ENCODE data around the gene LRG1. TPM values are rescaled to one million over a fixed set of nuclear protein-coding genes. Genes with fewer than 3 reads are reported as not detected.

LRG1 gene
- total and polyA plus RNA-seq, 2 of the 13 experiments (the other 11 are each of a cell fraction or from before 2014, with no cell fraction given): 12.0 to 39.3 TPM

DNA sequence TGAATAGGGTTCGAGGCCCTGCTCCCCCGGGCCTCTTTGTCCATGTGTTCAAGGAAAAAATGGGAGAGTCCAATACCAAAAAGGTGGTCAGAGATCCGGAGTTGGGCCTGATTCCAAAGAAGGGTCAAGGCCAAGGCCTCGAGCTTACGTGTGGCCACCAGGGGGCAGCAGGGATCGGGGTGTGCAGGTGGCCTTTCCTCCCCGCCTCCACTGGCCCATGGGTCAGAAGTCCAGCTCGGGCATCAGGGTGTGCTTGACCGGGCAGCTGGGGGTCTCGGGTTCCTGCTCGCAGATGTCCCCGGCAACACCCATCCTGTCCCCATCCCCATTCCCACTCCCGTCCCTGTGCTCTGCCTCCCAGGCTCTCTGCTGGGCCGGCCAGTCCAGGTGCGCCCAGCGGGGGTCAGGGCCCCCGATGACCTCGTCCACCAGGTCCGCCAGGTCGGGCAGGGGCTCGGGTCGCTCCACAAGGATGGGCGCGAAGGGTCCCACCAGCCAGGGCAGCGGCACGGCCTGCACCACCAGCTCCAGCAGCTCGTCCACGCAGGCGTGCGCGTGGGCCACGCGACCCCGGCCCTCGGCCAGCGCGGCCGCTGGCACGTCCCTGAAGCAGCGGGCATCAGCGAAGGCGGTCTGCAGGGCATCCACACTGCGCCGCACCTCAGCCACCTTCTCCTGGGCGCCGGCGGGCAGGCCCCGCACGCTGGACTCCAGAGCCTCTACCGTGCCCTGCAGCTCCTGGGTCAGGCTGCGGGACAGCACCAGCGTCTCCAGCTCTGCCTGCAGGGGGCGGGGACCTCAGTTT is 16.3 kb downstream of the LRG1 start (continued):
- 0 out of 2 replicates have a peak, but pooled peaks have one; percentile 52 for TF ChIP-seq BORCS8-MEF2B (CRISPR knock-in tag; IDR thresholded peaks at IDR 0.05)
- no peak for TF ChIP-seq ZFYVE20 (CRISPR knock-in tag; IDR thresholded peaks at IDR 0.05; ENCODE audit: borderline replicate concordance, low read depth)
- TF ChIP-seq SRY (CRISPR knock-in tag; IDR thresholded peaks at IDR 0.05): no peak
- TF ChIP-seq, protein P1, sequence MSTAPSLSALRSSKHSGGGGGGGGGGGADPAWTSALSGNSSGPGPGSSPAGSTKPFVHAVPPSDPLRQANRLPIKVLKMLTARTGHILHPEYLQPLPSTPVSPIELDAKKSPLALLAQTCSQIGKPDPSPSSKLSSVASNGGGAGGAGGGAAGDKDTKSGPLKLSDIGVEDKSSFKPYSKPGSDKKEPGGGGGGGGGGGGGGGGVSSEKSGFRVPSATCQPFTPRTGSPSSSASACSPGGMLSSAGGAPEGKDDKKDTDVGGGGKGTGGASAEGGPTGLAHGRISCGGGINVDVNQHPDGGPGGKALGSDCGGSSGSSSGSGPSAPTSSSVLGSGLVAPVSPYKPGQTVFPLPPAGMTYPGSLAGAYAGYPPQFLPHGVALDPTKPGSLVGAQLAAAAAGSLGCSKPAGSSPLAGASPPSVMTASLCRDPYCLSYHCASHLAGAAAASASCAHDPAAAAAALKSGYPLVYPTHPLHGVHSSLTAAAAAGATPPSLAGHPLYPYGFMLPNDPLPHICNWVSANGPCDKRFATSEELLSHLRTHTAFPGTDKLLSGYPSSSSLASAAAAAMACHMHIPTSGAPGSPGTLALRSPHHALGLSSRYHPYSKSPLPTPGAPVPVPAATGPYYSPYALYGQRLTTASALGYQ (CRISPR knock-in tag; IDR thresholded peaks at IDR 0.05): 0 out of 2 replicates have a peak, but pooled peaks have one; percentile 33
- TF ChIP-seq TFAP4 (IDR thresholded peaks at IDR 0.05; ENCODE audit: borderline replicate concordance, low read depth): peak; percentile 25; the same call in 1 of the 2 replicates
- TF ChIP-seq, protein P2, sequence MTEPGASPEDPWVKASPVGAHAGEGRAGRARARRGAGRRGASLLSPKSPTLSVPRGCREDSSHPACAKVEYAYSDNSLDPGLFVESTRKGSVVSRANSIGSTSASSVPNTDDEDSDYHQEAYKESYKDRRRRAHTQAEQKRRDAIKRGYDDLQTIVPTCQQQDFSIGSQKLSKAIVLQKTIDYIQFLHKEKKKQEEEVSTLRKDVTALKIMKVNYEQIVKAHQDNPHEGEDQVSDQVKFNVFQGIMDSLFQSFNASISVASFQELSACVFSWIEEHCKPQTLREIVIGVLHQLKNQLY (CRISPR knock-in tag; IDR thresholded peaks at IDR 0.05): no peak
- no peak for TF ChIP-seq CREB1 (IDR thresholded peaks at IDR 0.05)
- no peak for TF ChIP-seq CREB1 (CRISPR knock-in tag; IDR thresholded peaks at IDR 0.05)
- peak; percentile 58; the same call in 1 of the 2 replicates for TF ChIP-seq SALL2 (CRISPR knock-in tag; IDR thresholded peaks at IDR 0.05)
- peak; percentile 58 for TF ChIP-seq ETV5 (CRISPR knock-in tag; IDR thresholded peaks at IDR 0.05; ENCODE audit: borderline replicate concordance)
- TF ChIP-seq ZBTB7A (CRISPR knock-in tag; IDR thresholded peaks at IDR 0.05): peak; percentile 50; the same call in 1 of the 2 replicates
- TF ChIP-seq ATF7-NPFF (CRISPR knock-in tag; IDR thresholded peaks at IDR 0.05; ENCODE audit: low read depth): peak; percentile 41; the same call in 1 of the 2 replicates
- TF ChIP-seq TRAFD1 (CRISPR knock-in tag; IDR thresholded peaks at IDR 0.05; ENCODE audit: borderline replicate concordance): 0 out of 2 replicates have a peak, but pooled peaks have one; percentile 71
- TF ChIP-seq, protein P3, sequence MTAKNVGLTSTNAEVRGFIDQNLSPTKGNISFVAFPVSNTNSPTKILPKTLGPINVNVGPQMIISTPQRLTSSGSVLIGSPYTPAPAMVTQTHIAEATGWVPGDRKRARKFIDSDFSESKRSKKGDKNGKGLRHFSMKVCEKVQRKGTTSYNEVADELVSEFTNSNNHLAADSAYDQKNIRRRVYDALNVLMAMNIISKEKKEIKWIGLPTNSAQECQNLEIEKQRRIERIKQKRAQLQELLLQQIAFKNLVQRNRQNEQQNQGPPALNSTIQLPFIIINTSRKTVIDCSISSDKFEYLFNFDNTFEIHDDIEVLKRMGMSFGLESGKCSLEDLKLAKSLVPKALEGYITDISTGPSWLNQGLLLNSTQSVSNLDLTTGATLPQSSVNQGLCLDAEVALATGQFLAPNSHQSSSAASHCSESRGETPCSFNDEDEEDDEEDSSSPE (CRISPR knock-in tag; IDR thresholded peaks at IDR 0.05): peak; percentile 32; the same call in 1 of the 2 replicates
- TF ChIP-seq RAD21 (CRISPR knock-in tag; IDR thresholded peaks at IDR 0.05): peak; percentile 57; the same call in 1 of the 2 replicates
- TF ChIP-seq, protein P4, sequence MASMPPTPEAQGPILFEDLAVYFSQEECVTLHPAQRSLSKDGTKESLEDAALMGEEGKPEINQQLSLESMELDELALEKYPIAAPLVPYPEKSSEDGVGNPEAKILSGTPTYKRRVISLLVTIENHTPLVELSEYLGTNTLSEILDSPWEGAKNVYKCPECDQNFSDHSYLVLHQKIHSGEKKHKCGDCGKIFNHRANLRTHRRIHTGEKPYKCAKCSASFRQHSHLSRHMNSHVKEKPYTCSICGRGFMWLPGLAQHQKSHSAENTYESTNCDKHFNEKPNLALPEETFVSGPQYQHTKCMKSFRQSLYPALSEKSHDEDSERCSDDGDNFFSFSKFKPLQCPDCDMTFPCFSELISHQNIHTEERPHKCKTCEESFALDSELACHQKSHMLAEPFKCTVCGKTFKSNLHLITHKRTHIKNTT (CRISPR knock-in tag; IDR thresholded peaks at IDR 0.05): no peak
- TF ChIP-seq MBD4 (IDR thresholded peaks at IDR 0.05; ENCODE audit: borderline replicate concordance, low read length): no peak
- no peak for TF ChIP-seq KAT7 (CRISPR knock-in tag; IDR thresholded peaks at IDR 0.05; ENCODE audit: borderline replicate concordance)
- peak; percentile 44; the same call in 1 of the 2 replicates for TF ChIP-seq PHF8 (CRISPR knock-in tag; IDR thresholded peaks at IDR 0.05)
- no peak for TF ChIP-seq ATF3 (CRISPR knock-in tag; IDR thresholded peaks at IDR 0.05)
- TF ChIP-seq NR2C2 (CRISPR knock-in tag; IDR thresholded peaks at IDR 0.05; ENCODE audit: borderline replicate concordance): peak; percentile 80
